H4 (cell line): Measurements from ENCODE around the gene MBP. TPM values are rescaled to one million over a fixed set of nuclear protein-coding genes. Genes with fewer than 3 reads are reported as not detected.
"Not testable (repeated sequence)": the region's sequence is repeated elsewhere in the genome, so short reads cannot be mapped to it uniquely, and the experiment has no call there.

Source experiments
- DNase-seq: peaks from one replicate; pipeline ENCODE4 v3.0.0-alpha.2; 2015; ENCODE audit warnings: low spot score
- total RNA-seq: library from RNA; depleted of rRNA; stranded (reverse); fragments of >200 nt; shearing (Covaris generic); gene quantifications from 2 replicates; pipeline ENCODE4 v1.2.3, GENCODE V29; 2014; rRNA removed

The MBP gene
- total RNA-seq, 1 experiment from 2014 or later, result 0.35 TPM

DNA sequence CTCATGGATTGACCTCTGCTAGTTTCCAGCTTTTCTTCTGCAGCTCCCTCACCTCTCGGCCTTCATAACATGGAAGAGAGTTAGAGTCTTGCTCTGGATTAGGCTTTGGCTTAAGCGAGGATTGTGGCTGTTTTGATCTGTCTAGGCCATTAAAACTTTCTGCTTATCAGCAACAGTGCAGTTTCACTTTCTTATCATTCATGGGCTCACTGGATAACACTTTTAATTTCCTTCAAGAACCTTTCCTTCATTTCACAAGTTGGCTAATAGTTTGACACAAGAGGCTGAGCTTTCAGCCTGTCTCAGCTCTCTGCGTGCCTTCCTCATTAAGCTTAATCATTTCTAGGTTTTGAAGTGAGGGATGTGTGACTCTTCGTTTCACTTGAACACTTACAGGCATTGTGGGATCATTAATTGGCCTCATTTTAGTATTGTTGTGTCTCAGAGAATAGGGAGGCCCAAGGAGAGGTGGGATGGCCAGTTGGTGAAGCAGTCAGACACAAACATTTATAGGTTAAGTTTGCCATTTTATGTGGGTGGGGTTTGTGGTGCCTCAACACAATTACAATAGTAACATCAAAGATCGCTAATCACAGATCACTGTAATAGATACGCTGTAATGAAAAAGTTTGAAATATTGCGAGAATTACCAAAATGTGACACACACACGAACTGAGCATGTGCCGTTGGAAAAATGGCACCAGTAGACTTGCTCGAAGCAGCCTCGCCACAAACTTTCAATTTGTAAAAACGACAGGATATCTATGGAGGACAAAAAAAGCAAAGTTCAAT, 180.9 kb downstream of the MBP start:
- no peak for DNase-seq

DNA sequence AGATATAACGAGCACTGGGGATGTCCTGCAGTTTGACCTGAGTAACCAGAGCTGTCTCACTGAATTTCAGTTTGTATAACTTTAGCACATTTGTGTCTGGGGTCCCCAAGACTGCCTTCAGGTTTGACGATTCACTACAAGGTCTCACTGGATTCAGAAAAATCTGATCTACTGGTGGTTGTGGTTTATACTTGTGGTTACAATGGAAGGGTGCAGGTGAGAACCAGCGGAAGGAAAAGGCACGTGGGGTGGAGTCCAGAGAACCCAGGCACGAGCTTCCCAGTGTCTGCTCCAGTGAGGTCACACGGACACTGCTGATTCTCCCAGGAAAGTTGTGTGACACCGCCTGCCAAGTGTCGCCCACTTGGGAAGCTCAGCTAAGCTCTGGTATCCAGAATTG, 184.2 kb downstream of the MBP start:
- no peak for DNase-seq

DNA sequence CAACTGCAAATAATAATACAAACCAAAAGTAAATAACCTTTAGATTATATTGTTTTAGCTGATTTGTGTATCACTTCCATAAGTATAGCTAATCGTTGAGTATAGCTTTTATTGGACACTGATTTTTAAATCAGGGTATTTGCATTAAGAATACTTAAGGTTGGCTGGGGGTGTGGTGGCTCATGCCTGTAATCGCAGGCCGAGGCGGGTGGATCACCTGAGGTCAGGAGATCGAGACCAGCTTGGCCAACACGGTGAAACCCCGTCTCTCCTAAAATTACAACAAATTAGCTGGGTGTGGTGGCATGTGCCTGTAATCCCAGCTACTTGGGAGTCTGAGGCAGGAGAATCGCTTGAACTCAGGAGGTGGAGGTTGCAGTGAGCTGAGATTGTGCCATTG, 188.2 kb downstream of the MBP start:
- DNase-seq, result not testable (repeated sequence)

DNA sequence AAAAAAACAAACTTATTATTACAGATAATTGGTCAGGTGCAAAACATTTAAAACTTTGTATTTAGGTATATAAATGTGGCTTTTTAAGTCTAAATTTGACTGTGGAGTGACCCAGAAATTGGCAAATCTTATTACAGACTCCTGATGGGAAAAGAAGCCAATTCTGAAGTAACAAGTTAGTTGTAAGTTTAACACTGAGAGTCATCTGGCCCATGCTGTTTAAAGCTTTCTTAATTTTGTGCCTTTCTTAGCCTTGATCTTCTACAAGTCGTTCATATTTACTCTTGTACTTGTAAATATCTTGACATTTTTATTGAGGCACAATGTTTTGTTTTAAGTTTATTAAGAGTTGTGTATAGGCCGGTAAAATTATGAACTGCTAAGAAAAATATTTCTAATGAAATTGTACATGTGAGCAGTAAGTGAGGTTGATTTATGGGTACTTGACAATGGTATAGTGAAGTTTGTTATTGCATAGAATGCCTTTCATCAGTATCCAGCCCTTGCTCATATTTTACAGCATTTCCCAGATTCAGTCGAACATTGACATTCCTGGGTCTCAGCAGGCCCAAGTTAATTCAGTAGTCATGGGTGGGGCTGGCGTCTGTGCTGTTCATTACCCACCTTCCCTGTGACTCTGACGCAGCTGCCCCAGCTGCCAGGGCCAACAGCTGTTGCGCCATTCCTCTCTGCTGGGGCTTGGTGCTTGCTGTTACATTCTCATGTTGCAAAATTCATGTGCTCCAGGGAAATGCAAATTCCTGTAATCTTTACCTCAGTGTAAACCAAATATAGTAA, 188.8 kb downstream of the MBP start:
- no peak for DNase-seq

DNA sequence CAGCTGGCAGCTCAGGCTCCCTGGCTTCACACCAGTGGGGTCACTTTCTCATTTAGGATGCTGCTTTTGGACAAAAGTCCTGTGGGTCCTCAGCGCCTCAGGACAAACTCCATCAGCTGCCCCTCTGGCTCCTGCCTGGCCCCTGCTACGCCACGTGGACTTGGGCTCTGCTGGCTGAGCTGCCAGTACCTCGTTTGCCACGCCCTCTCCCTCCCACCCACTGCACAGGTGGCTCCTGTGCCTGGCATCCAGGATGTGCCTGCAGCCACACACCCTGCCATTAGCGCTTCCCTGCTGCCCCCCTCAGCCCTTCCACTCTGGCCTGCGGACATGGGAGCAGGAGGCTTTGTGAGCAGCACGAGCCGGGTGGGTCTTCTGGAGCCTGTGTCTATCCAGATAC, 191.3 kb downstream of the MBP start:
- DNase-seq, result no peak

DNA sequence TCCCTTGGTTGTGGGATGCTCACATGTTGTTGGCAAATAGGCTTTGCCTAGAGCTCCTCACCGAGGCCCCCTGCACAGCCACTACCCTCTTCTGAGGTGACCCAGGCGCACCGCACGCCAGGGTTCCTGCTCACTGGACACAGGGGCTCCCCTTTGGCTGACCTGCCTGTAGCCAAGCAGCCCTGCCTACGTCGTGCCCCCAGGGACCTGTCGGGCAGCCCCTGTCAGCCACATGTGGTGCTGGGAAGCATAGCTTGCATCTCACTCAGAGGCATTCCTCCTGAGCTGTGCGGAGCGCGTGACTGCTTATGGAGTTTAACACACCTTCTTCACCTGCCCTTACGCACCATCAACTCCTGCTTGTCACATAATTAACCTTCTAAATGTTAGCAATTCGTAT, 194.0 kb downstream of the MBP start:
- DNase-seq, result no peak

DNA sequence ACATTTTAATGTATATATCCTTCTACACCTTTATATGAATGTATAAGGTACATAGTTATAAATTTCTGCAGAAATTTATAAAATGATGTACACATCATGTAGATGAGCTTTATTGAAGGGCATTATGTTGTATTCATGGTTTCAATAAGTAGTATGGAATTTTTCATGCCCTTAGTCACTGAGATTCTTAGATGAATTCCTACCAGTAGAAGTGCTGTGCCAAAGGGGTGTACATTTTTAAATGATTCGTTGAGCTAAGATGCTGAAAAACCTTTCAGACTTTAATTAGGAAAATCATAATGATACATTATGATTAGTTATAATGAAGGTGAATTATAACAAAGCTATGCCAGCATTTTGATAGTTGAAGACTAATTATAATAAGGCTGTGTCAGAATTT, 195.0 kb downstream of the MBP start:
- DNase-seq, result no peak

DNA sequence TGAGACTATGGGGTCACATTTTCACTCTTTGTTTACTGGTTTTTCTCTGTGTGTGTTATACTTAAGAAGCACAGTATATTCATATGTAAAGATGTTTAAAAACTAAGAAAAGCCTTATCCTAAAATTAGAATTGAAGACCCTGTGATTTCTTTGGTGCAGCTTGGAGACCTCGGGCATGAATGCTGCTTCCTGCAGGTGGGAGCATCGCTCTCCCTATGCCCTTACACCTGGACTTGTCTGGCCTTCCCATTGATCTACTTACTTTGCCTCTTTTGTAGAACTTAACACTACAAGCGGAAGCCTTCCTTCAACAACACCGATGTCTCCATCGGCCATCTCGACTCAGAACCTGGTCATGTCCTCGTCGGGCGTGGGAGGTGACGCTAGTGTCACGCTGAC, 195.7 kb downstream of the MBP start:
- no peak for DNase-seq

DNA sequence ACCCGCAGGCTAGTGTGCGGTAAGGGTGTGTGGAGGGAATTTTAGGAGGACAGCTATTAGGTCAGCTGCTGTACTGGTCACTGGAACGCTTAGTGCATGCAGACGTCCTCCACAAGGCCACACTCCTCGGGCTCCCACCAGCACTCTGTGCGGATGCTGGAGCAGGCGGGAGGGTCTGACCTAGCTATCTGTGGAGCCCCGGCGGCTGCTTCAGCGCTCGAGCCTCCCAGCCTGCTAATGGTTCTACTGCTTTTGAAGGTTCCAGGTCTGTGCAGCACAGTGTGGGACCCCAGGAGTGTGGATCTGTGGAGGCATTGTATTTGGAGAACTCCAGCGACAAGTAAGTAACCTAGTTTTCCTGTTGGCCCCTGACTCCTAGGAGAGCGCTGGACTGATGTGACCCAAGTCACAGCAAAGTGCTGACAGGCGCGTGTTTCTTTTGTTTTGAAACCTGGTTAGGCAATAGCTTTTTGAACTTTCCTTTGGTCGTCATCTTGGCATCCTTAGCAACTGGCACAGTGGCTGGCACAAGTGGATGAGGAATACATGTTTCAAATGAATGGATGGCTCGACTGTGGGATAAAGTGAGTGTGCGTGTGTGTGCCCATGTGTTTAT, 196.8 kb downstream of the MBP start:
- no peak for DNase-seq

DNA sequence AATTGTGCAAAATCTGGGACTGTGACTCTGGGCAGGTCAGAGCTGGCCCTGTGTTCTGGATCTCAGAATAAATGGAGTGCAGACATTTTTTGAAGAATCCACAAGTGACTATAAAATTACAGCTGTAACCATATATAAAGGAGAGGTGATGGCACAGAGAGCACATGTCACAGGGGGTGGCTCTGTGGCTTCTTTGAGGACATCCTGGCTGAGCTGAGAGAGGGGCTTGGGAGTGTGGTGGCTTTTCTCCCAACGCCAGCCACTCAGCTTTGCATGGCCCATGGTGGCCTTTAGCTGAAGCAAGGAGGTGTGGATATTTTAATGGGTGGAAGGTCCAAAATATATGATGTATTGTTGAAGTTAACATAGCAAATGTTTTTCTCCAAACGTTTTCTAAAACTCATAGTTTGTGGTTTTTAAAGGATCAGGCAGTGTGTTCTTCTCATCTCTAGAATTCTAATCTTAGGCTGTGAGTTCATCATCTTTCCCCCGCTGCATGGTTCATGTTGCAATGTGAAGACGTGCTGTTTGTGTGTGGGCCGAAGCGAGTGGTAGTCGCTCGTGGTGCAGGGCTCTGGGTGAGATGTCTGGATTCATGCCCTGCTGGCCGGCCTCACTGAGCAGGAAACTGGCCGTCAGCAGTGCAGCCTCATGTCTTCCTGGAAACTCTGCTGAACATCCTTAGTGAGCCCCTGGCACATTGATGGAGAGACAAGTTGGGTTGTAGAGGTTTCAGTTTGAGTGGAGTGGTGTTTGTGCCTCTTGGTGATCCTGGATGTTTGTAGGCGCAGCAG, 200.4 kb downstream of the MBP start:
- no peak for DNase-seq

DNA sequence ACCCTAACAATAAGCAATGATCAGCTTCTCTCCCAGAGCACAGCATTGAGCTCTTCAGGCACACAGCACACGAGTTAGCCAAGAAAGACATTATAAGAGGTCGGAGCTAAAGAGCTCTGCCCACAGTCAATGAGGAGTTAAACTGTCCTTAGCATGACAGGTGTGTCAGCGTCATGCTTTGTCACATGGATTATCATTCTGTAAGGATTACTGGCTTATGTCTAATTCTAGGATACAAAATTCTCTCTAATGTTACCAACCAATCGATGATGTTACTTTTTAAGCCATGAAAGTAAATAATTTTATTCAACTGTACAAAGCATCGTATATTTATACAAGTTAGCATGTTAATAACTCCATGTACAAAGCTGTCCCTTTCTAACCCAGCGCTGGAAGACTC, 201.4 kb downstream of the MBP start:
- DNase-seq, result no peak

Other genes starting within 250 kb of the MBP start
- under 0.01 TPM in 1 of 2 replicates, not detected in the other for gene GALR1, start 117.1 kb upstream of the MBP start, total RNA-seq